Measurements from ENCODE around the gene SELENOO.

SELENOO gene

DNA sequence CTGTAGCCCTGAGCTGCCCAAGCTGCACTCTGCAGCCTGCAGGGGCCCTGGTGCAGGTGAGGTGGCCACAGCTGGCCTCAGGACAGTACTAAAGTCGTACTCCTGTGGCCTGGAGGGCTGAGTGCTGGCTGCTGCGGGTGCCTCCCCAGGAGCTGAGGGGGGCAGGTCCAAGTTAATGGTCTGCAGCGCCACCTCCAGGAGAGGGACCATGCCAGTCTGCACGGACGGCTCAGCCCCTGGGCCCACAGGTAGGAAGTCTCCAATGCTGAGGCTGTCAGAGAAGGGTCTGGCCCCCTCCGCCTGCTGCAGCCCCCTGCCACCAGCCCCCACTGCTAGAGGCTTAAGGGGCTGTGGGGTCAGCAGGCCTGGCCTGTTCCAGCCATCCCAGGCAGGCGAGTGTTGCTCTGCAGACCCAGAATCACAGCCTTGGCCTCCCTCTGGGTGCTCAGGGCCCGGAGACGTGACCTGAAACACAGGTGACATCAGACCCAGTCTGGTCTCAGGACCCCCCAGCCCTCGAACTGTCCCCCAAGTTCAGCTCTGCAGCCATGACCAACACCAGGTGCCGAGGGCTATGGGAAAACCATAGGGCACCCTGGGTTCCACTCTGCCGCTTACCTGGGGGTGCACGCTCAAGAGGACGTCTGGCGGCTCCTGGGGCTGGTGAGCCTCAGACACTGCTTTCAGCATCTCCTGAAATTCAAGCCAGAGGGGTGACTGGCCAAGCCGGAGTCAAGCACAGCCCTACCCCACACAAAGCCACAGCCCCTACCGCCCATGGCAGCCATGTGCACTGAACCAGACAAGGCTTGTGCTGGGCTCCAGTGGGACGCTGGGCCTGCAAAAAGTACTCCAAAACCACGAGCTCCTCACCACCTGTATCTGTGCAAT, 20.8 kb downstream of the SELENOO start:
- Histone ChIP-seq H3K9me3 (ENCODE audit: control insufficient read depth, low read length) (no peaks in the 10 kb centered on the region), H3K36me3 (ENCODE audit: control insufficient read depth, insufficient read depth, low read length) (no peaks in the 10 kb centered on the region), H3K27ac (no peak overlapping the region), H3K4me3 (ENCODE audit: low read depth, low read length) (no peak overlapping the region), H3K9ac (no peak overlapping the region), H2AFZ (no peak overlapping the region), H3K4me1 (no peaks in the 10 kb centered on the region), H3K4me2 (ENCODE audit: low read length) (no peak overlapping the region), H3K27me3 (ENCODE audit: control insufficient read depth, insufficient read depth, low read length) (no peaks in the 10 kb centered on the region), H3K79me2 (no peaks in the 10 kb centered on the region)
- TF ChIP-seq, protein P1, sequence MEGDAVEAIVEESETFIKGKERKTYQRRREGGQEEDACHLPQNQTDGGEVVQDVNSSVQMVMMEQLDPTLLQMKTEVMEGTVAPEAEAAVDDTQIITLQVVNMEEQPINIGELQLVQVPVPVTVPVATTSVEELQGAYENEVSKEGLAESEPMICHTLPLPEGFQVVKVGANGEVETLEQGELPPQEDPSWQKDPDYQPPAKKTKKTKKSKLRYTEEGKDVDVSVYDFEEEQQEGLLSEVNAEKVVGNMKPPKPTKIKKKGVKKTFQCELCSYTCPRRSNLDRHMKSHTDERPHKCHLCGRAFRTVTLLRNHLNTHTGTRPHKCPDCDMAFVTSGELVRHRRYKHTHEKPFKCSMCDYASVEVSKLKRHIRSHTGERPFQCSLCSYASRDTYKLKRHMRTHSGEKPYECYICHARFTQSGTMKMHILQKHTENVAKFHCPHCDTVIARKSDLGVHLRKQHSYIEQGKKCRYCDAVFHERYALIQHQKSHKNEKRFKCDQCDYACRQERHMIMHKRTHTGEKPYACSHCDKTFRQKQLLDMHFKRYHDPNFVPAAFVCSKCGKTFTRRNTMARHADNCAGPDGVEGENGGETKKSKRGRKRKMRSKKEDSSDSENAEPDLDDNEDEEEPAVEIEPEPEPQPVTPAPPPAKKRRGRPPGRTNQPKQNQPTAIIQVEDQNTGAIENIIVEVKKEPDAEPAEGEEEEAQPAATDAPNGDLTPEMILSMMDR (IDR thresholded peaks at IDR 0.05) = no peak

DNA sequence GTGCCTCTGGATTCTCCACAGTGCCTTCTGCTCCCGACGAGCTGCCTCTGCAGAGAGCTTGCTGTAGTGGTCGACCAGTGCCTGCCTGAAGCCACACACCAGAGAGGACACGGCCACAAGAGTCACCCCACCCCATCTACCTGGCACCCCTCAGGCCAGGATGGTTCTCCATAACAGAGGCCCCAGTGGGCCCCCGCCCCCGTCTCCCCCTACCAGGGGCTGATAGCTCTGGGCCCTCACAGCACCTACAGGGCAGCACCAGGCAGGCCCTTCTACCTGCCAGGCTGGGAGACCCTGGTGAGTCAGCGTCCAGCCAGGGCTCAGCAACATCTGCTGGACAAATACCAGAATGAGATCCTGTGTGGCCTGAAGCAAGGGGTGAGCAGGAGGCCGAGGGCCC, 21.7 kb downstream of the SELENOO start:
- Histone ChIP-seq H3K36me3 (ENCODE audit: control insufficient read depth, insufficient read depth, low read length) (no peaks in the 10 kb centered on the region), H3K9me3 (ENCODE audit: control insufficient read depth, low read length) (no peaks in the 10 kb centered on the region), H3K79me2 (no peaks in the 10 kb centered on the region), H3K27me3 (ENCODE audit: control insufficient read depth, insufficient read depth, low read length) (no peaks in the 10 kb centered on the region), H3K4me1 (no peaks in the 10 kb centered on the region), H3K4me2 (ENCODE audit: low read length) (no peak overlapping the region), H3K4me3 (ENCODE audit: low read depth, low read length) (no peak overlapping the region), H3K27ac (no peak overlapping the region), H3K9ac (no peak overlapping the region), H2AFZ (no peak overlapping the region)
- TF ChIP-seq, protein P1 (IDR thresholded peaks at IDR 0.05) = no peak

DNA sequence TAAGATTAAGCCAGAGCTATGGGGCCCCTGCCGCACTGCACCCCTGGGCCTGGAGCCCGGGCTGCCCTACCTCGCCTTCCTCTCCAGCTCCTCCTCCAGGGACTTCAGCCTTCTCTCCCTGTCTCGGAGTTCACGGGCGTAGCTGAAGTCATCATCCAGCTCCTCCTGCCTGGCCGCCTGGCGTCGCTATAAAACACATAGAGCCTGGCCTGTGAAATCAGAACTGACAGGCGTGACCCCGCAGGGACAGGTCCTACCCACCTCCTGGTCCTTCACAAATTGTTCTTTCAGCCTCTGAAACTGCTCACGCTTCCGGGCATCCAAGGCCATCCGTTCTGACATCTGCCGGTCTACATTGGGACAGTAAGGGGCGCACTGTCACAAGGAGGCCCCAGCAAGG, 23.3 kb downstream of the SELENOO start:
- Histone ChIP-seq H3K9ac (no peak overlapping the region), H3K27ac (no peak overlapping the region), H3K4me1 (no peaks in the 10 kb centered on the region), H3K9me3 (ENCODE audit: control insufficient read depth, low read length) (no peaks in the 10 kb centered on the region), H3K4me3 (ENCODE audit: low read depth, low read length) (no peak overlapping the region), H3K4me2 (ENCODE audit: low read length) (no peak overlapping the region), H3K79me2 (no peaks in the 10 kb centered on the region), H3K36me3 (ENCODE audit: control insufficient read depth, insufficient read depth, low read length) (no peaks in the 10 kb centered on the region), H2AFZ (no peak overlapping the region), H3K27me3 (ENCODE audit: control insufficient read depth, insufficient read depth, low read length) (no peaks in the 10 kb centered on the region)
- TF ChIP-seq, protein P1 (IDR thresholded peaks at IDR 0.05) = no peak

DNA sequence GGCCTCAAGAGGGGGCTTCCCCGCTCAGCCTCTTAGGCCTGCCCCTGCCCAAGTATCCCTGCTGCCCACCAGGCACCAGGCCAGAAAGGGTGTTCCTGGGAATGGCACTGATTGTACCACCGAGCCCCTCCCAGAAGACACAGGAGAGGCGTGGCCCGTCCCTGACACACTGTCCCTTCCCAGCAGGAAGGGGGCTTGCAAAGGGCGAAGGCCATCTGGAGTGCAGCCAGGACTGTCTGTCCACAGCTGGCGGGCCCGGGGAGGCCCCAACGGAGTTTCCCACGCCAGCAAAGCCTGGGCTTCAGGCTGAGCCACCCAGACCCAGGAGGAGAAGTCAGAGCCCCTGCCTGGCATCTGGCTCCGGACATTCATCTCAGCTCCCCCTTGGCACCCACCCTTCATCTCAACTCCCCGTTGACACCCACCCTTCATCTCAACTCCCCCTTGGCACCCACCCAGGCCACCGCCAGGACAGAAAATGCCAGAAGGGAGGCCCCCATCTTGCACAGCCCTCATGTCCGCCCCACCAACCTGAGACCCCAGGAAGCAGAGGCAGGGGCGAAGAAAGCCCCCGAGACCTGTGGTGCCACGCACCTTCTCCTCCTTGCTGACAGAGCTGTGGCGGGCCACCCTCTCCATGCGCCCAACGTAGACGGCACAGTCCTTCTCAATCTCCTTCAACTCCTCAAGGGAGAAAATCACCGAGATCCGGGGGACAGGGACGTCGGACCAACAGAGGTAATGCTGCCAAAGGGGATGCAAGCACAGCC, 24.6 kb downstream of the SELENOO start:
- Histone ChIP-seq H3K79me2 (peaks cover 2% of the 10 kb centered on the region), H3K27ac (no peak overlapping the region), H3K36me3 (ENCODE audit: control insufficient read depth, insufficient read depth, low read length) (no peaks in the 10 kb centered on the region), H3K27me3 (ENCODE audit: control insufficient read depth, insufficient read depth, low read length) (no peaks in the 10 kb centered on the region), H3K4me1 (no peaks in the 10 kb centered on the region), H3K9me3 (ENCODE audit: control insufficient read depth, low read length) (no peaks in the 10 kb centered on the region), H3K9ac (no peak overlapping the region), H3K4me2 (ENCODE audit: low read length) (no peak overlapping the region), H3K4me3 (ENCODE audit: low read depth, low read length) (no peak overlapping the region), H2AFZ (no peak overlapping the region)
- TF ChIP-seq, protein P1 (IDR thresholded peaks at IDR 0.05) = no peak

Measured in parathyroid adenoma (tissue), 2 donors.